ENCODE measurements around the gene INPP4A. TPM values are rescaled to one million over a fixed set of nuclear protein-coding genes. Genes with fewer than 3 reads are reported as not detected.
"Not testable (repeated sequence)": the region's sequence is repeated elsewhere in the genome, so short reads cannot be mapped to it uniquely, and the experiment has no call there.

Gene INPP4A
- total RNA-seq, 1 experiment from 2014 or later = 25.0 TPM

GRCh38 chr2:98577313-98577712 lies 132.7 kb downstream of the INPP4A start:
- DNase-seq = no peak
- no peaks in the 10 kb centered on the region for H3K27me3 ChIP-seq
- no peaks in the 10 kb centered on the region for H3K9me3 ChIP-seq (replicated peaks)
- no peak overlapping the region for H3K4me3 ChIP-seq
- no peaks in the 10 kb centered on the region for H3K4me1 ChIP-seq
- peaks cover 3% of the 10 kb centered on the region; the same call in 1 of the 2 replicates for H3K36me3 ChIP-seq
- no peak overlapping the region for H3K27ac ChIP-seq

GRCh38 chr2:98578231-98578630 lies 133.6 kb downstream of the INPP4A start:
- no peaks in the 10 kb centered on the region for H3K27me3 ChIP-seq
- no peaks in the 10 kb centered on the region for H3K4me1 ChIP-seq
- H3K4me3 ChIP-seq = no peak overlapping the region
- H3K27ac ChIP-seq = no peak overlapping the region
- DNase-seq = no peak
- no peaks in the 10 kb centered on the region for H3K9me3 ChIP-seq (replicated peaks)
- peaks cover 3% of the 10 kb centered on the region; the same call in 1 of the 2 replicates for H3K36me3 ChIP-seq

- peaks cover 3% of the 10 kb centered on the region; the same call in 1 of the 2 replicates for H3K36me3 ChIP-seq
- H3K4me1 ChIP-seq = no peaks in the 10 kb centered on the region
- no peak for DNase-seq
- no peak overlapping the region for H3K4me3 ChIP-seq
- H3K9me3 ChIP-seq (replicated peaks) = no peaks in the 10 kb centered on the region
- H3K27me3 ChIP-seq = no peaks in the 10 kb centered on the region
- no peak overlapping the region for H3K27ac ChIP-seq
These were observed 135.3 kb downstream of the INPP4A start for GRCh38 chr2:98579926-98580325.

- Histone ChIP-seq H3K27me3 (no peaks in the 10 kb centered on the region), H3K27ac (no peak overlapping the region), H3K4me1 (no peaks in the 10 kb centered on the region), H3K36me3 (peaks cover 3% of the 10 kb centered on the region; the same call in 1 of the 2 replicates), H3K9me3 (replicated peaks) (no peaks in the 10 kb centered on the region), H3K4me3 (no peak overlapping the region)
- no peak for DNase-seq
These were observed 136.1 kb downstream of the INPP4A start for GRCh38 chr2:98580656-98581284.

- Histone ChIP-seq H3K9me3 (replicated peaks) (no peaks in the 10 kb centered on the region), H3K27ac (no peak overlapping the region), H3K4me1 (no peaks in the 10 kb centered on the region), H3K36me3 (0 out of 2 replicates have a peak, but pooled peaks cover 3% of the 10 kb centered on the region), H3K27me3 (no peaks in the 10 kb centered on the region), H3K4me3 (no peak overlapping the region)
- no peak for DNase-seq
These were observed 137.9 kb downstream of the INPP4A start for GRCh38 chr2:98582523-98582922.

- H3K4me3 ChIP-seq = no peak overlapping the region
- no peak for DNase-seq
- no peak overlapping the region for H3K27ac ChIP-seq
- H3K27me3 ChIP-seq = no peaks in the 10 kb centered on the region
- H3K9me3 ChIP-seq (replicated peaks) = no peaks in the 10 kb centered on the region
- no peaks in the 10 kb centered on the region for H3K4me1 ChIP-seq
- 0 out of 2 replicates have a peak, but pooled peaks cover 6% of the 10 kb centered on the region for H3K36me3 ChIP-seq
These were observed 138.6 kb downstream of the INPP4A start for GRCh38 chr2:98583276-98583675.

- H3K27ac ChIP-seq = no peak overlapping the region
- DNase-seq = no peak
- no peaks in the 10 kb centered on the region for H3K9me3 ChIP-seq (replicated peaks)
- no peaks in the 10 kb centered on the region for H3K4me1 ChIP-seq
- 0 out of 2 replicates have a peak, but pooled peaks cover 6% of the 10 kb centered on the region for H3K36me3 ChIP-seq
- H3K27me3 ChIP-seq = no peaks in the 10 kb centered on the region
- H3K4me3 ChIP-seq = no peak overlapping the region
These were observed 139.4 kb downstream of the INPP4A start for GRCh38 chr2:98583816-98584618.

GRCh38 chr2:98585386-98585785 lies 140.7 kb downstream of the INPP4A start:
- no peak for DNase-seq

GRCh38 chr2:98586551-98587140 lies 142.0 kb downstream of the INPP4A start:
- DNase-seq = no peak
- Histone ChIP-seq H3K27me3 (no peaks in the 10 kb centered on the region), H3K36me3 (0 out of 2 replicates have a peak, but pooled peaks cover 6% of the 10 kb centered on the region), H3K9me3 (replicated peaks) (no peaks in the 10 kb centered on the region), H3K27ac (no peak overlapping the region), H3K4me1 (no peaks in the 10 kb centered on the region), H3K4me3 (no peak overlapping the region)

More at GRCh38 chr2:98585386-98585785, 140.7 kb downstream of the INPP4A start:
- H3K27ac ChIP-seq = no peak overlapping the region
- H3K4me1 ChIP-seq = no peaks in the 10 kb centered on the region
- H3K36me3 ChIP-seq = 0 out of 2 replicates have a peak, but pooled peaks cover 6% of the 10 kb centered on the region
- no peaks in the 10 kb centered on the region for H3K27me3 ChIP-seq
- H3K9me3 ChIP-seq (replicated peaks) = no peaks in the 10 kb centered on the region
- no peak overlapping the region for H3K4me3 ChIP-seq

GRCh38 chr2:98588880-98589431 lies 144.3 kb downstream of the INPP4A start:
- DNase-seq = no peak
- no peak overlapping the region for H3K4me3 ChIP-seq
- H3K4me1 ChIP-seq = no peaks in the 10 kb centered on the region
- no peak overlapping the region for H3K27ac ChIP-seq
- H3K27me3 ChIP-seq = no peaks in the 10 kb centered on the region
- H3K9me3 ChIP-seq (replicated peaks) = no peaks in the 10 kb centered on the region
- 0 out of 2 replicates have a peak, but pooled peaks cover 5% of the 10 kb centered on the region for H3K36me3 ChIP-seq

GRCh38 chr2:98589489-98589888 lies 144.8 kb downstream of the INPP4A start:
- no peak for DNase-seq
- Histone ChIP-seq H3K27me3 (no peaks in the 10 kb centered on the region), H3K4me3 (no peak overlapping the region), H3K9me3 (replicated peaks) (peaks cover 4% of the 10 kb centered on the region; the same call in 1 of the 2 replicates), H3K4me1 (no peaks in the 10 kb centered on the region), H3K27ac (no peak overlapping the region), H3K36me3 (0 out of 2 replicates have a peak, but pooled peaks cover 5% of the 10 kb centered on the region)

GRCh38 chr2:98592565-98592964 lies 147.9 kb downstream of the INPP4A start:
- H3K27me3 ChIP-seq = no peaks in the 10 kb centered on the region
- H3K4me1 ChIP-seq = no peaks in the 10 kb centered on the region
- no peak for DNase-seq
- no peak overlapping the region for H3K27ac ChIP-seq
- H3K4me3 ChIP-seq = no peak overlapping the region
- H3K9me3 ChIP-seq (replicated peaks) = peaks cover 4% of the 10 kb centered on the region; the same call in 1 of the 2 replicates
- H3K36me3 ChIP-seq = 0 out of 2 replicates have a peak, but pooled peaks cover 4% of the 10 kb centered on the region

- not testable (repeated sequence) for H3K4me3 ChIP-seq; DNase-seq; H3K9me3 ChIP-seq (replicated peaks); H3K27ac ChIP-seq; H3K4me1 ChIP-seq; H3K27me3 ChIP-seq
- H3K36me3 ChIP-seq = peaks cover 11% of the 10 kb centered on the region
These were observed 150.0 kb downstream of the INPP4A start for GRCh38 chr2:98594665-98595064.

GRCh38 chr2:98598781-98599428 lies 154.2 kb downstream of the INPP4A start:
- Histone ChIP-seq H3K36me3 (peaks cover 33% of the 10 kb centered on the region), H3K4me3 (no peak overlapping the region), H3K9me3 (replicated peaks) (peaks cover 4% of the 10 kb centered on the region; the same call in 1 of the 2 replicates), H3K27me3 (no peaks in the 10 kb centered on the region), H3K27ac (no peak overlapping the region), H3K4me1 (no peaks in the 10 kb centered on the region)
- DNase-seq = no peak
